Ovary (tissue), 3 donors: ENCODE data around the gene PACC1.

Experiments
- EP300 ChIP-seq: sonication (generic); formaldehyde crosslinking; IDR thresholded peaks from one replicate; pipeline ENCODE4 v1.6.1; 2017; ENCODE audit warnings: antibody characterized with exemption
- POLR2A ChIP-seq: fragments of 450-650 bp; IDR thresholded peaks from one replicate; pipeline ENCODE4 v1.6.1; 2017; ENCODE audit warnings: antibody characterized with exemption, mild to moderate bottlenecking, moderate library complexity
- TF ChIP-seq, protein P1 (sequence below), 3 donors: fragments of 450-650 bp in 2 of 3; fragments of 200-600 bp in 1 of 3; IDR thresholded peaks; one replicate each; pipeline versions ENCODE4 v1.5.1 to v1.8.0; 2016 to 2022; ENCODE audit warnings: antibody characterized with exemption in 3 of 3, mild to moderate bottlenecking in 1 of 3
- donor health status: DM: no; HTN: no; CAD: no.

DNA sequence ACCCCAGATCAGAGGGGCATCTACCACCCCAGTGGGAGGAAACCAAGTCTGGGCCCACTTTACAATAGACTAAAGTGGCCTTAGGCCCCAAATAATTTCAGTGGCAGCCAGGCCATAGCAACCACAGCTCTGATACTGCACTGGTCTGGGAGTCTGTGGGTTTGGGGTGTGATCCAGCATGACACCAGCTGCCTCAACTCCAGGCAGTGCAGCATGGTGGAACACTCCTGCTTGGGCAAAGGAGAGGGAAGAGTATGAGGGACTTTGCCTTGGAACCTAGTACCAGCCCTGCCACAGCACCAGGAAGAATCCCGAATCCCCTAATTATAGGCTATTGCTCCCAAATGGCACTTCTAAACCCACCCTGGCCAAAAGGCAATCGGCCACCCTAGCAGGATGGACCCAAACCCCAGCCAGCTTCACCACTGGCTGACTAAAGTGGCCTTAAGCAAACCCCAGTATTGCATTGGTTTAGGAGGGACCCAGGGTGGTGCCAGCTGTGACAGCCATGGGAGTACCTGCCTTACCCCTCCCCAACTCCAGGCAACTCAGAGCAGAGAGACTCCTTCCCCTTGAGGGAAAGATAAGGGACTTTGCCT lies 47.1 kb downstream of the PACC1 start:
- TF ChIP-seq, protein P1, sequence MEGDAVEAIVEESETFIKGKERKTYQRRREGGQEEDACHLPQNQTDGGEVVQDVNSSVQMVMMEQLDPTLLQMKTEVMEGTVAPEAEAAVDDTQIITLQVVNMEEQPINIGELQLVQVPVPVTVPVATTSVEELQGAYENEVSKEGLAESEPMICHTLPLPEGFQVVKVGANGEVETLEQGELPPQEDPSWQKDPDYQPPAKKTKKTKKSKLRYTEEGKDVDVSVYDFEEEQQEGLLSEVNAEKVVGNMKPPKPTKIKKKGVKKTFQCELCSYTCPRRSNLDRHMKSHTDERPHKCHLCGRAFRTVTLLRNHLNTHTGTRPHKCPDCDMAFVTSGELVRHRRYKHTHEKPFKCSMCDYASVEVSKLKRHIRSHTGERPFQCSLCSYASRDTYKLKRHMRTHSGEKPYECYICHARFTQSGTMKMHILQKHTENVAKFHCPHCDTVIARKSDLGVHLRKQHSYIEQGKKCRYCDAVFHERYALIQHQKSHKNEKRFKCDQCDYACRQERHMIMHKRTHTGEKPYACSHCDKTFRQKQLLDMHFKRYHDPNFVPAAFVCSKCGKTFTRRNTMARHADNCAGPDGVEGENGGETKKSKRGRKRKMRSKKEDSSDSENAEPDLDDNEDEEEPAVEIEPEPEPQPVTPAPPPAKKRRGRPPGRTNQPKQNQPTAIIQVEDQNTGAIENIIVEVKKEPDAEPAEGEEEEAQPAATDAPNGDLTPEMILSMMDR (IDR thresholded peaks at IDR 0.05): no peak
- TF ChIP-seq POLR2A (no peak), EP300 (no peak)
